ENCODE data around the gene IDH3G. TPM values are rescaled to one million over a fixed set of nuclear protein-coding genes. Genes with fewer than 3 reads are reported as not detected.

Gene IDH3G
- total and polyA plus RNA-seq, 2 of the 8 experiments (the other 6 are each of a cell fraction or from before 2014, with no cell fraction given), result 39.4 to 66.7 TPM

DNA sequence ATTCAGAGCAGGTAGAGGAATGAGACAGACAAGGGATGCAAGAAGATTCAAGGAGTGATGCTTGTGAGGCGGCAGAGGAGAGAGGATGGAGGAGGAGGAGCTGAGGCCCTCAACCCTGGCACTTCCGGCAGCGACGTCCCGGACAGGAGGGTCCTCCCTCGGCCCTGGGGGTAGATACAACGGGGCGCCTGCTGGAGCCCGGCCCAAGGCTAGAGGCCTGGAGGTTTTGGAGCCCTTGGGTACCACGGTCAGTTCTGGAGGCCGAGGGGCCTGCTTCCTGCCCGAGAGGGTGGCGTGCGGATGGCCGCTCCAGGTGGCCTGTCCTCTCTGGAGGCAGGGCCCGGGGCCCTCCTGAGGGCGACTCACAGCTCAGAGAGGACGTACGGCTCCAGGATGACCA is 13.8 kb upstream of the IDH3G start:
- Histone ChIP-seq H3K36me3 (ENCODE audit: control insufficient read depth in 2 of 4, insufficient read depth in 4 of 4, low read length in 3 of 4) (peaks cover 0 to 21% (median 0%) of the 10 kb centered on the region in 4 experiments; a peak in 2 of 8 replicates), H3K79me2 (ENCODE audit: control insufficient read depth in 1 of 2, insufficient read depth in 2 of 2, low read length in 2 of 2) (peaks cover 0 to 53% of the 10 kb centered on the region in 2 experiments; a peak in 3 of 4 replicates), H3K23ac (ENCODE audit: insufficient read length) (no peak overlapping the region), H3K9me3 (ENCODE audit: insufficient read depth in 2 of 2, low read depth in 1 of 2, low read length in 1 of 2) (no peaks in the 10 kb centered on the region), H3K18ac (ENCODE audit: extremely low read depth, low read length) (no peak overlapping the region), H3K4me1 (replicated peaks in 1 of 4; ENCODE audit: control insufficient read depth in 3 of 4, insufficient read depth in 4 of 4, low read length in 3 of 4) (peaks cover 0 to 10% (median 5%) of the 10 kb centered on the region in 4 experiments; a peak in 3 of 7 replicates), H3K56ac (replicated peaks; ENCODE audit: insufficient read length, low read depth, low read length) (no peak overlapping the region), H2BK20ac (ENCODE audit: low read length) (no peak overlapping the region), H2BK120ac (replicated peaks; ENCODE audit: low read depth, low read length) (no peak overlapping the region), H3K23me2 (ENCODE audit: low read depth, low read length) (no peaks in the 10 kb centered on the region), H2AK5ac (ENCODE audit: low read depth, low read length) (no peak overlapping the region), H3K4me2 (ENCODE audit: insufficient read depth in 1 of 2, low read depth in 2 of 2, low read length in 2 of 2) (no peak overlapping the region), H3K14ac (ENCODE audit: insufficient read length) (no peak overlapping the region), H3K9ac (replicated peaks in 1 of 4; ENCODE audit: extremely low read depth in 1 of 4, low read depth in 3 of 4, low read length in 3 of 4) (no peak overlapping the region), H2AFZ (ENCODE audit: low read length) (no peak overlapping the region), H3K79me1 (ENCODE audit: low read depth, low read length) (peaks cover 3% of the 10 kb centered on the region), H4K20me1 (replicated peaks in 1 of 2; ENCODE audit: control insufficient read depth in 1 of 2, insufficient read depth in 2 of 2, low read length in 2 of 2) (peaks cover 0 to 21% of the 10 kb centered on the region in 2 experiments), H4K8ac (ENCODE audit: extremely low read depth, insufficient read depth, low read length) (no peak overlapping the region), H2BK5ac (ENCODE audit: low read depth, low read length) (no peak overlapping the region), H4K5ac (ENCODE audit: insufficient read length, low read depth, low read length) (no peak overlapping the region), H3K27ac (ENCODE audit: low read depth, low read length) (no peak overlapping the region), H3K4ac (replicated peaks; ENCODE audit: insufficient read length, low read depth, low read length) (no peak overlapping the region), H2BK12ac (ENCODE audit: low read depth, low read length) (no peak overlapping the region), H3K4me3 (ENCODE audit: extremely low read depth in 1 of 4, insufficient read depth in 2 of 4, low read depth in 3 of 4, low read length in 4 of 4) (no peak overlapping the region), H2BK15ac (ENCODE audit: low read length) (no peak overlapping the region), H3K27me3 (replicated peaks in 1 of 4; ENCODE audit: control insufficient read depth in 3 of 4, extremely low read depth in 1 of 4, insufficient read depth in 3 of 4, low read length in 3 of 4) (no peaks in the 10 kb centered on the region), H4K91ac (replicated peaks; ENCODE audit: insufficient read length, low read length) (no peak overlapping the region)
- TF ChIP-seq HDAC2 (IDR thresholded peaks at IDR 0.05; ENCODE audit: borderline replicate concordance in 1 of 2, low read depth in 2 of 2, low read length in 2 of 2) (no peak), PHF8 (conservative IDR thresholded peaks at IDR 0.05; ENCODE audit: low read depth, low read length) (no peak), BCL11A (IDR thresholded peaks at IDR 0.05; ENCODE audit: low read depth in 2 of 2, low read length in 2 of 2) (no peak)
- TF ChIP-seq, protein P1, sequence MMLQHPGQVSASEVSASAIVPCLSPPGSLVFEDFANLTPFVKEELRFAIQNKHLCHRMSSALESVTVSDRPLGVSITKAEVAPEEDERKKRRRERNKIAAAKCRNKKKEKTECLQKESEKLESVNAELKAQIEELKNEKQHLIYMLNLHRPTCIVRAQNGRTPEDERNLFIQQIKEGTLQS (IDR thresholded peaks at IDR 0.05; ENCODE audit: insufficient read depth, low read depth, low read length), result no peak
- CTCF ChIA-PET (ENCODE audit: partially characterized antibody), result interaction anchor here (0.8 to 1.5 kb wide), 5 partner anchors 9 to 45 kb away, joined by 3 to 5 read pairs (median 3); no protein-coding TSS in a partner anchor
- POLR2A ChIA-PET (ENCODE audit: partially characterized antibody), result interaction anchor here (1.9 to 5.4 kb wide), 3 partner anchors 9 to 13 kb away, joined by 8 to 22 read pairs (median 14); partner anchors contain the start of genes IDH3G and SSR4
- DNase-seq (ENCODE audit: low read depth in 1 of 2, low spot score in 2 of 2) (no peak), FAIRE-seq (no peak)
- WGBS, 2 experiments (ENCODE audit: extremely low coverage in 1 of 2, insufficient coverage in 1 of 2, insufficient read length in 1 of 2, insufficient replicate concordance in 2 of 2, low coverage in 1 of 2, low lambda C conversion rate in 2 of 2, missing lambda C conversion rate in 1 of 2), result 79% methylated on average over 4 of the region's 19 CpGs; no CpG with 5 or more reads in 1 of the 2 experiments

All from H1 (cell line).